Small intestine (tissue), 7 donors: ENCODE measurements around the gene CLIC4. TPM values are rescaled to one million over a fixed set of nuclear protein-coding genes. Genes with fewer than 3 reads are reported as not detected.

Source experiments
- DNase-seq, 2 donors: peaks; one replicate each; pipeline versions ENCODE4 v3.0.0 to v3.0.0-alpha.2; 2013
- FAIRE-seq: peaks from 2 replicates; lab custom pipeline; 2012; peaks lifted over from hg19 to GRCh38; lab: Jason Lieb, UNC
- H3K27ac ChIP-seq, 3 donors: one replicate each; pipeline ENCODE4 v1.5.1; 2013; ENCODE audit warnings: low read length in 2 of 3, mild to moderate bottlenecking in 2 of 3, control low read depth in 1 of 3, inconsistent platforms in 1 of 3, low read depth in 1 of 3, moderate library complexity in 1 of 3
- H3K27me3 ChIP-seq, 3 donors: one replicate each; pipeline ENCODE4 v1.6.1; 2013; ENCODE audit warnings: low read length in 3 of 3, inconsistent platforms in 1 of 3; ENCODE audit not compliant: control insufficient read depth in 3 of 3, insufficient read depth in 3 of 3
- H3K36me3 ChIP-seq, 3 donors: one replicate each; pipeline ENCODE4 v1.6.1; 2013; ENCODE audit warnings: low read length in 3 of 3, inconsistent platforms in 1 of 3, low read depth in 1 of 3, mild to moderate bottlenecking in 1 of 3, moderate library complexity in 1 of 3; ENCODE audit not compliant: control insufficient read depth in 3 of 3, insufficient read depth in 2 of 3
- H3K4me1 ChIP-seq, 3 donors: one replicate each; pipeline ENCODE4 v1.6.1; 2013; ENCODE audit warnings: low read length in 2 of 3, inconsistent platforms in 1 of 3, low read depth in 1 of 3, mild to moderate bottlenecking in 1 of 3, moderate library complexity in 1 of 3; ENCODE audit not compliant: control insufficient read depth in 3 of 3, insufficient read depth in 2 of 3
- H3K4me3 ChIP-seq, 3 donors: one replicate each; pipeline ENCODE4 v1.5.1; 2013; ENCODE audit warnings: low read length in 3 of 3, control low read depth in 1 of 3, inconsistent platforms in 1 of 3, low read depth in 1 of 3, mild to moderate bottlenecking in 1 of 3, moderate library complexity in 1 of 3
- H3K9me3 ChIP-seq, 2 donors: one replicate each; pipeline ENCODE4 v1.6.1; 2013; ENCODE audit warnings: low read depth in 1 of 2, low read length in 1 of 2; ENCODE audit not compliant: control insufficient read depth in 2 of 2, insufficient read depth in 1 of 2
- WGBS, 3 donors: extraction: QIAGEN DNeasy Blood & Tissue Kit; methylation state at CpG; one replicate each; pipeline ENCODE4 v1.1.7; 2013; 5-methylcytosine and 5-hydroxymethylcytosine counted together
- polyA plus RNA-seq, 4 donors: library from polyadenylated mRNA; stranded (reverse) in 3 of 4; unstranded in 1 of 4; fragments of 200-250 nt in 3 of 4; fragments of 120-200 nt in 1 of 4; gene quantifications; one replicate each; pipeline versions ENCODE4 v1.2.1 to v1.2.3, GENCODE V29; 2013
- donor health status: healthy with polysubstance abuse.
- donor health status: control.
- donor health status: control.
- donor health status: Bipolar disorder and iron deficiency.
- donor health status: healthy.

Gene CLIC4
- polyA plus RNA-seq, 4 donors, result 2.0 to 47.4 (median 25.4) TPM

- no peak overlapping the region for H3K27ac ChIP-seq
- 84 to 87% (median 87%) methylated on average over 10 of the region's 10 CpGs for WGBS, 3 donors
- H3K27me3 ChIP-seq, result no peaks in the 10 kb centered on the region
- H3K4me3 ChIP-seq, result no peak overlapping the region
- DNase-seq, result no peak
- no peak for FAIRE-seq
- peaks cover 0 to 4% of the 10 kb centered on the region in 2 donors for H3K9me3 ChIP-seq
- H3K4me1 ChIP-seq, result peaks cover 0 to 50% (median 2%) of the 10 kb centered on the region in 3 donors
- H3K36me3 ChIP-seq, result no peaks in the 10 kb centered on the region
These were observed 114.1 kb downstream of the CLIC4 start for GRCh38 chr1:24859063-24860010.

DNA sequence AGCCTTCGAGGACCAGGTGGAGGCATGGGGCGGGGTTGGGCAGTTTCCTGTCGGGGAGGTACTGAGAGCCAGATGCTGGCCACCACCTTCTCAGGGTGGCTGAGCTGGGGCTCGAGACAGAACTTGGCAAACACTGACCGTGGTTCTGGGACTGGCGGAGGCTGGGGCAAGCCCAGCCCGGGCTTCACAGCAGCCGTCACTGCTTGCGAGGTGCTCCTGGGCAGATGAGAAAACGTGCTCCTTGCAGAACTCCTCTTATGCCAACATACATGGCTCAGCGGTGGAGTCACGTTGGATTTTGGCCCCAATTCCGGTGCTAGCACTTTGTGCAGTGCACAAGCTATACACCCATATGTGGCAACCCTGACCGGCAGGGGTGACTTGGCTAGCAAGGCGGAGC is 115.6 kb downstream of the CLIC4 start:
- WGBS, 3 donors, result 36 to 72% (median 46%) methylated on average over 13 to 15 of the region's 15 CpGs
- Histone ChIP-seq H3K4me1 (peaks cover 0 to 62% (median 2%) of the 10 kb centered on the region in 3 donors), H3K9me3 (peaks cover 0 to 4% of the 10 kb centered on the region in 2 donors), H3K27me3 (no peaks in the 10 kb centered on the region), H3K36me3 (no peaks in the 10 kb centered on the region), H3K27ac (no peak overlapping the region), H3K4me3 (no peak overlapping the region)
- peak in 1 of 2 donors; percentile 64 for DNase-seq
- no peak for FAIRE-seq

GRCh38 chr1:24861821-24862727 is 116.8 kb downstream of the CLIC4 start:
- Histone ChIP-seq H3K27ac (peak overlapping the region in 1 of 3 donors; percentile 79), H3K4me3 (no peak overlapping the region), H3K9me3 (peaks cover 0 to 3% of the 10 kb centered on the region in 2 donors), H3K27me3 (no peaks in the 10 kb centered on the region), H3K4me1 (peaks cover 0 to 71% (median 2%) of the 10 kb centered on the region in 3 donors), H3K36me3 (no peaks in the 10 kb centered on the region)
- 30 to 51% (median 47%) methylated on average over 28 of the region's 28 CpGs for WGBS, 3 donors
- FAIRE-seq (no peak), DNase-seq (peak; percentile 69 to 71)

- H3K36me3 ChIP-seq, result no peaks in the 10 kb centered on the region
- H3K27ac ChIP-seq, result peak overlapping the region in 1 of 3 donors; percentile 79
- H3K4me3 ChIP-seq, result no peak overlapping the region
- 76 to 83% (median 78%) methylated on average over 12 of the region's 12 CpGs for WGBS, 3 donors
- no peak for DNase-seq
- H3K4me1 ChIP-seq, result peaks cover 0 to 63% (median 2%) of the 10 kb centered on the region in 3 donors
- no peaks in the 10 kb centered on the region for H3K9me3 ChIP-seq
- H3K27me3 ChIP-seq, result no peaks in the 10 kb centered on the region
- FAIRE-seq, result no peak
These were observed 117.7 kb downstream of the CLIC4 start for GRCh38 chr1:24862775-24863483.

DNA sequence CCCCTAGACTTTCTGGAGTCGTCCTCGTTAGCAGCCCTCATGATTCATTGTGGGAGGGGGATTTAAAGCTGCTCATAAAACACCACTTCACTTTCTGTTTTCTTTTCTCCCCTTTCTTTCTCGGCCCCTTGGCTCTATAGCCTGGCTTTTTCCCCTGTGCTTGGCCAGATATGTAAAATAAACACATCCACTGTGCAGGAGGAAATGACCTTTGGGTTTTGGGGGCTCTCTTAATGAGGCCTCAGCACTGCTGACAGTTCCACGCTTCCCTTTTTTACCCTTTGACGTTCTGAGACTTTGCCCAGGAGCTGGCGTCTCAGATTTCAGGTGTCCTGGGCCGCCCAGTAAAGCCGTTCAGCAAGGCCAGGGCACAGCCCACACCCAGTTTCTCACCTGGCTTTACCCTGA is 119.1 kb downstream of the CLIC4 start:
- Histone ChIP-seq H3K36me3 (no peaks in the 10 kb centered on the region), H3K4me1 (peaks cover 0 to 59% (median 2%) of the 10 kb centered on the region in 3 donors), H3K4me3 (no peak overlapping the region), H3K27me3 (no peaks in the 10 kb centered on the region), H3K27ac (peak overlapping the region in 2 of 3 donors; percentile 78 to 79), H3K9me3 (no peaks in the 10 kb centered on the region)
- WGBS, 3 donors, result 11 to 25% (median 13%) methylated on average over 8 of the region's 8 CpGs
- DNase-seq (peak; percentile 89 to 93), FAIRE-seq (no peak)

GRCh38 chr1:24865168-24865567 is 119.9 kb downstream of the CLIC4 start:
- 53 to 73% (median 67%) methylated on average over 7 of the region's 7 CpGs for WGBS, 3 donors
- Histone ChIP-seq H3K36me3 (no peaks in the 10 kb centered on the region), H3K4me3 (no peak overlapping the region), H3K27ac (peak overlapping the region in 1 of 3 donors; percentile 79), H3K4me1 (peaks cover 0 to 62% (median 2%) of the 10 kb centered on the region in 3 donors), H3K9me3 (no peaks in the 10 kb centered on the region), H3K27me3 (no peaks in the 10 kb centered on the region)
- no peak for FAIRE-seq
- no peak for DNase-seq

- WGBS, 3 donors, result 84 to 93% (median 89%) methylated on average over 3 of the region's 3 CpGs
- Histone ChIP-seq H3K4me1 (peaks cover 0 to 61% (median 2%) of the 10 kb centered on the region in 3 donors), H3K36me3 (no peaks in the 10 kb centered on the region), H3K9me3 (no peaks in the 10 kb centered on the region), H3K4me3 (no peak overlapping the region), H3K27ac (peak overlapping the region in 1 of 3 donors; percentile 79), H3K27me3 (no peaks in the 10 kb centered on the region)
- FAIRE-seq (no peak), DNase-seq (no peak)
These were observed 120.3 kb downstream of the CLIC4 start for GRCh38 chr1:24865587-24865986.
